CD14-positive monocyte (primary cell): ENCODE results near the gene GLI3. TPM values are rescaled to one million over a fixed set of nuclear protein-coding genes. Genes with fewer than 3 reads are reported as not detected.

Source experiments
- DNase-seq, 3 donors: peaks; one replicate each; pipeline ENCODE4 v3.0.0-alpha.2; 2011 to 2022
- H2AFZ ChIP-seq: 2 replicates; pipeline ENCODE4 v1.6.0; 2012; ENCODE audit warnings: mild to moderate bottlenecking, low read depth, low read length, inconsistent platforms; ENCODE audit not compliant: insufficient read depth, poor library complexity, severe bottlenecking
- H3K27ac ChIP-seq, 2 donors: 1 replicate in 1 of 2; 2 replicates in 1 of 2; pipeline ENCODE4 v1.5.1; 2012 to 2013; ENCODE audit warnings: low read length in 2 of 2, control low read depth in 1 of 2, inconsistent platforms in 1 of 2, low read depth in 1 of 2, mild to moderate bottlenecking in 1 of 2
- H3K27me3 ChIP-seq, 2 donors: one replicate each; pipeline versions ENCODE4 v1.6.0 to v1.6.1; 2011 to 2013; ENCODE audit warnings: low read length in 2 of 2; ENCODE audit not compliant: control insufficient read depth in 2 of 2, insufficient read depth in 2 of 2
- H3K36me3 ChIP-seq, 2 donors: replicated peaks in 1 of 2; 1 replicate in 1 of 2; 2 replicates in 1 of 2; pipeline versions ENCODE4 v1.5.1 to v1.6.1; 2012 to 2013; ENCODE audit warnings: low read length in 2 of 2, control low read depth in 1 of 2, inconsistent platforms in 1 of 2, mild to moderate bottlenecking in 1 of 2; ENCODE audit not compliant: insufficient read depth in 2 of 2, control insufficient read depth in 1 of 2
- H3K4me1 ChIP-seq, 2 donors: 1 replicate in 1 of 2; 2 replicates in 1 of 2; pipeline versions ENCODE4 v1.5.1 to v1.6.1; 2012 to 2013; ENCODE audit warnings: low read length in 2 of 2, control low read depth in 1 of 2, inconsistent platforms in 1 of 2, mild to moderate bottlenecking in 1 of 2, moderate library complexity in 1 of 2; ENCODE audit not compliant: insufficient read depth in 2 of 2, control insufficient read depth in 1 of 2
- H3K4me2 ChIP-seq: replicated peaks from 2 replicates; pipeline ENCODE3; 2012; ENCODE audit warnings: low read length, moderate library complexity, mild to moderate bottlenecking; ENCODE audit not compliant: poor library complexity, severe bottlenecking; ENCODE audit errors: extremely low read depth
- H3K4me3 ChIP-seq, 3 experiments: fragments of 200-600 bp in 1 of 3; sonication (generic) in 1 of 3; replicated peaks in 1 of 3; 1 replicate in 2 of 3; 2 replicates in 1 of 3; pipeline ENCODE4 v1.5.1; 2011 to 2013; ENCODE audit warnings: low read length in 3 of 3, mild to moderate bottlenecking in 3 of 3, control low read depth in 2 of 3, low read depth in 2 of 3, inconsistent platforms in 1 of 3, moderate library complexity in 1 of 3
- H3K79me2 ChIP-seq: 2 replicates; pipeline ENCODE4 v1.6.0; 2012; ENCODE audit warnings: mild to moderate bottlenecking, control low read depth, inconsistent platforms, low read length, moderate library complexity; ENCODE audit not compliant: insufficient read depth
- H3K9ac ChIP-seq: 2 replicates; pipeline ENCODE4 v1.6.0; 2017; ENCODE audit warnings: low read length, mild to moderate bottlenecking; ENCODE audit not compliant: insufficient read depth, poor library complexity, severe bottlenecking
- H3K9me3 ChIP-seq, 2 donors: replicated peaks in 1 of 2; 1 replicate in 1 of 2; 2 replicates in 1 of 2; pipeline versions ENCODE4 v1.5.1 to v1.6.1; 2012 to 2013; ENCODE audit warnings: low read length in 2 of 2, control low read depth in 1 of 2; ENCODE audit not compliant: control insufficient read depth in 1 of 2, insufficient read depth in 1 of 2
- H4K20me1 ChIP-seq: 2 replicates; pipeline ENCODE4 v1.6.0; 2012; ENCODE audit warnings: mild to moderate bottlenecking, low read length, control low read depth, moderate library complexity; ENCODE audit not compliant: insufficient read depth
- H3K27ac Mint-ChIP-seq, 7 donors: one replicate each; pipeline ENCODE4 v1.8.0; 2020; ENCODE audit warnings: mild to moderate bottlenecking in 7 of 7, mixed read lengths in 7 of 7, moderate library complexity in 6 of 7, inconsistent platforms in 2 of 7
- H3K27me3 Mint-ChIP-seq, 3 donors: one replicate each; pipeline ENCODE4 v1.8.0; 2021 to 2022; ENCODE audit warnings: low read depth in 3 of 3, mild to moderate bottlenecking in 3 of 3, mixed read lengths in 3 of 3, moderate library complexity in 3 of 3, inconsistent platforms in 1 of 3
- H3K36me3 Mint-ChIP-seq, 2 donors: one replicate each; pipeline ENCODE4 v1.8.0; 2020; ENCODE audit warnings: mixed read lengths in 2 of 2, inconsistent platforms in 1 of 2, mild to moderate bottlenecking in 1 of 2
- H3K4me1 Mint-ChIP-seq: one replicate; pipeline ENCODE4 v1.8.0; 2020; ENCODE audit warnings: mild to moderate bottlenecking, mixed read lengths
- H3K4me3 Mint-ChIP-seq, 2 donors: one replicate each; pipeline ENCODE4 v1.8.0; 2020; ENCODE audit warnings: mild to moderate bottlenecking in 2 of 2, mixed read lengths in 2 of 2, moderate library complexity in 1 of 2
- H3K9me3 Mint-ChIP-seq, 7 donors: one replicate each; pipeline ENCODE4 v1.8.0; 2020 to 2022; ENCODE audit warnings: mixed read lengths in 7 of 7, mild to moderate bottlenecking in 6 of 7, moderate library complexity in 6 of 7, inconsistent platforms in 2 of 7
- CTCF ChIP-seq: fragments of 200-600 bp; IDR thresholded peaks from one replicate; pipeline ENCODE4 v1.8.0; 2022; ENCODE audit warnings: antibody characterized with exemption, mild to moderate bottlenecking
- whole genome bisulfite sequencing: methylation state at CpG from one replicate; pipeline ENCODE4 v1.1.5; 2013; ENCODE audit warnings: missing lambda C conversion rate; ENCODE audit not compliant: insufficient coverage; 5-methylcytosine and 5-hydroxymethylcytosine counted together
- intact Hi-C, 2 donors: fragments of 100-400 bp; cut with micrococcal nuclease; formaldehyde crosslinking; loops; one replicate each; pipeline versions ENCODE4 v1.15.0 to v1.15.1; 2023
- polyA plus RNA-seq, 3 donors: library from polyadenylated mRNA; depleted of rRNA in 1 of 3; unstranded in 2 of 3; stranded (reverse) in 1 of 3; fragments of 300-500 nt in 2 of 3; fragments of >200 nt in 1 of 3; fragmentation: Illumina TruSeq in 2 of 3; gene quantifications; 1 replicate in 2 of 3; 2 replicates in 1 of 3; pipeline ENCODE4 v1.2.3, GENCODE V29; 2012 to 2021

Gene GLI3
- polyA plus RNA-seq, 3 donors, result not detected

- Mint-ChIP-seq H3K4me1 (no peaks in the 10 kb centered on the region), H3K4me3 (no peak overlapping the region), H3K36me3 (no peaks in the 10 kb centered on the region), H3K27ac (no peak overlapping the region), H3K9me3 (peaks cover 0 to 3% (median 0%) of the 10 kb centered on the region in 7 donors), H3K27me3 (peaks cover 4 to 10% (median 9%) of the 10 kb centered on the region in 3 donors)
- DNase-seq, result no peak
- WGBS, result no CpG with 5 or more reads among the region's 2 CpGs
- TF ChIP-seq CTCF, result no peak
- H4K20me1 ChIP-seq, result no peaks in the 10 kb centered on the region
- no peak overlapping the region for H3K4me3 ChIP-seq
- no peaks in the 10 kb centered on the region for H3K36me3 ChIP-seq
- no peaks in the 10 kb centered on the region for H3K79me2 ChIP-seq
- H2AFZ ChIP-seq, result no peak overlapping the region
- no peaks in the 10 kb centered on the region for H3K4me1 ChIP-seq
- no peak overlapping the region for H3K27ac ChIP-seq
- intact Hi-C loops, result no loop called here
- H3K4me2 ChIP-seq, result no peak overlapping the region
- no peaks in the 10 kb centered on the region for H3K9me3 ChIP-seq
- no peak overlapping the region for H3K9ac ChIP-seq
- no peaks in the 10 kb centered on the region for H3K27me3 ChIP-seq
Observed at GRCh38 chr7:42218248-42218647, 18.8 kb downstream of the GLI3 start.

GRCh38 chr7:42217548-42217947 lies 19.5 kb downstream of the GLI3 start:
- Histone ChIP-seq H3K36me3 (no peaks in the 10 kb centered on the region), H2AFZ (no peak overlapping the region), H3K4me2 (no peak overlapping the region), H3K4me1 (no peaks in the 10 kb centered on the region), H3K4me3 (no peak overlapping the region), H3K27ac (no peak overlapping the region), H4K20me1 (no peaks in the 10 kb centered on the region), H3K27me3 (no peaks in the 10 kb centered on the region), H3K9ac (no peak overlapping the region), H3K9me3 (no peaks in the 10 kb centered on the region), H3K79me2 (no peaks in the 10 kb centered on the region)
- no peak overlapping the region for H3K4me3 Mint-ChIP-seq
- H3K27me3 Mint-ChIP-seq, result peaks cover 4 to 9% (median 6%) of the 10 kb centered on the region in 3 donors
- TF ChIP-seq CTCF, result no peak
- DNase-seq, result no peak
- intact Hi-C loops, result no loop called here
- H3K4me1 Mint-ChIP-seq, result no peaks in the 10 kb centered on the region
- H3K9me3 Mint-ChIP-seq, result peaks cover 0 to 2% (median 0%) of the 10 kb centered on the region in 7 donors
- H3K36me3 Mint-ChIP-seq, result no peaks in the 10 kb centered on the region
- no peak overlapping the region for H3K27ac Mint-ChIP-seq
- WGBS, result no CpG with 5 or more reads among the region's 5 CpGs
